Aorta (tissue), 5 donors: ENCODE data around the gene CAVIN4. TPM values are rescaled to one million over a fixed set of nuclear protein-coding genes. Genes with fewer than 3 reads are reported as not detected.

ENCODE experiments used
- ATAC-seq: fragments of 200-7000 bp; cut with Tn5 transposase; one replicate; pipeline ENCODE4 v1.9.1; 2022; ENCODE audit warnings: moderate library complexity; ENCODE audit not compliant: low FRiP score
- DNase-seq, 2 donors: peaks; one replicate each; pipeline ENCODE4 v3.0.0-alpha.2; 2020
- H3K27ac ChIP-seq, 2 donors: one replicate each; pipeline ENCODE4 v1.5.1; 2013; ENCODE audit warnings: low read length in 2 of 2, mild to moderate bottlenecking in 2 of 2, moderate library complexity in 2 of 2, control low read depth in 1 of 2, inconsistent platforms in 1 of 2, low read depth in 1 of 2
- H3K27me3 ChIP-seq, 2 donors: one replicate each; pipeline ENCODE4 v1.6.1; 2013; ENCODE audit warnings: control low read depth in 1 of 2, low read length in 1 of 2, mild to moderate bottlenecking in 1 of 2, moderate library complexity in 1 of 2; ENCODE audit not compliant: insufficient read depth in 2 of 2, control insufficient read depth in 1 of 2
- H3K36me3 ChIP-seq, 2 donors: one replicate each; pipeline ENCODE4 v1.6.1; 2013; ENCODE audit warnings: control low read depth in 1 of 2, low read length in 1 of 2, mild to moderate bottlenecking in 1 of 2; ENCODE audit not compliant: insufficient read depth in 2 of 2, control insufficient read depth in 1 of 2
- H3K4me1 ChIP-seq, 2 donors: one replicate each; pipeline ENCODE4 v1.6.1; 2013; ENCODE audit warnings: low read length in 2 of 2, control low read depth in 1 of 2, mild to moderate bottlenecking in 1 of 2, moderate library complexity in 1 of 2; ENCODE audit not compliant: insufficient read depth in 2 of 2, control insufficient read depth in 1 of 2
- H3K4me3 ChIP-seq, 2 donors: one replicate each; pipeline ENCODE4 v1.5.1; 2013; ENCODE audit warnings: low read length in 2 of 2, control low read depth in 1 of 2, mild to moderate bottlenecking in 1 of 2
- H3K9me3 ChIP-seq: one replicate; pipeline ENCODE4 v1.6.1; 2013; ENCODE audit warnings: mild to moderate bottlenecking, low read length; ENCODE audit not compliant: control insufficient read depth
- WGBS, 2 donors: extraction: QIAGEN DNeasy Blood & Tissue Kit; methylation state at CpG; one replicate each; pipeline ENCODE4 v1.1.7; 2013; 5-methylcytosine and 5-hydroxymethylcytosine counted together
- intact Hi-C, 2 donors: fragments of 100-400 bp; cut with DNase I; formaldehyde crosslinking; loops; one replicate each; pipeline versions ENCODE4 v1.14.2 to v1.15.0; 2022
- polyA plus RNA-seq, 2 donors: library from polyadenylated mRNA; stranded (reverse); fragments of 200-250 nt; gene quantifications; one replicate each; pipeline ENCODE4 v1.2.3, GENCODE V29; 2013
- total RNA-seq, 2 donors: library from RNA; stranded (reverse); fragmentation: NEBNext Ultra II Directional; extraction: Animal tissue kit (Norgen Biotek cat#: 25700); gene quantifications; one replicate each; pipeline ENCODE4 v1.2.1, GENCODE V29; 2021
- donor health status: healthy with polysubstance abuse.
- donor health status: Bipolar disorder and iron deficiency.
- donor health status: DM: no; HTN: no; CAD: no.
- donor health status: DM: no; HTN: no; CAD: no.
- donor health status: DM: yes; HTN: yes; CAD: no.

The CAVIN4 gene
- total and polyA plus RNA-seq, 4 donors, result 0.41 to 1.3 (median 0.80) TPM

DNA sequence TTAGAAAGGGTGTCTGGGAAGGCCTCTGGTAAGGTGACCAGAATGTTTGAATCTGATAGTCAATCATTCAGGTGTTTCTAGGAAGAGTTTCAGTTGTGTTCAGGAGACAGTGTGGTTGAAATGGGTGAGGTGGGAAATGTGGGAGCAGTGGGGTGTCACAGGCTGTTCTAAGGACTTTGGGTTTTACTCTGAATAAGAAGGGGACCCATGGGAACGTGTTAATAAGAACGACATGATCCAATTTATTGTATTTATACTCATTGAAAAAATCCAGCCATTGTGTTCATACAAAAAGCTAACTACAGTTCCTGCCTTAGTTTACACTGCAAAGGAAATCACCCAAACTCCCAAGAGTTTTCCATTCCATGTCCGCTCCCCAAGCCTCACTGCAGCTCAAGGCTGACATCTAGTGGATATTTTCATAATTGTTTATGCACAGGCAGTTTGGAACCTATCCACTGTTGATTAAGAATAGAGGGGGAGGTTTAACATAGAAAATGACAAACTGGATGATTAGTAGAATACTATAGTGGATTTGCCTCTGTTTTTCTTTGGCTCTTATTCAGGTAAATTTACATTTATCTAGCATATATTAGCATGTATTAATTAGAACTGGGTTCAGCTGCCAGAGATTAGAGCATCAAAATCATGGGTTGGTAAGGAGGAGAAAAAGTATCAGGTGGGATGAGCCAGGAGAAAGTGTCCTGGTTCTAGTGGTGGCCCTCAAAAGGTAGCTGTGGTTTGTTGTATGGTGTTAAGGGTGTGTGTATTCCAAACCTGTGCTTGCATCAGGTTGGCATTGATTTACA lies 17.7 kb downstream of the CAVIN4 start:
- DNase-seq, result no peak
- no peaks in the 10 kb centered on the region for H3K36me3 ChIP-seq
- H3K4me3 ChIP-seq, result no peak overlapping the region
- intact Hi-C loops, result loop anchor here (5.0 to 10.0 kb wide), 5 partner anchors 161 to 271 kb away; partner anchors contain the start of genes TEX10 (in 2 of the 2) and MSANTD3 (in 1 of the 2)
- no peaks in the 10 kb centered on the region for H3K9me3 ChIP-seq
- H3K27me3 ChIP-seq, result no peaks in the 10 kb centered on the region
- WGBS, 2 donors, result 15 to 20% methylated on average over 3 of the region's 3 CpGs
- peak; percentile 71 for ATAC-seq
- H3K27ac ChIP-seq, result no peak overlapping the region
- no peaks in the 10 kb centered on the region for H3K4me1 ChIP-seq

DNA sequence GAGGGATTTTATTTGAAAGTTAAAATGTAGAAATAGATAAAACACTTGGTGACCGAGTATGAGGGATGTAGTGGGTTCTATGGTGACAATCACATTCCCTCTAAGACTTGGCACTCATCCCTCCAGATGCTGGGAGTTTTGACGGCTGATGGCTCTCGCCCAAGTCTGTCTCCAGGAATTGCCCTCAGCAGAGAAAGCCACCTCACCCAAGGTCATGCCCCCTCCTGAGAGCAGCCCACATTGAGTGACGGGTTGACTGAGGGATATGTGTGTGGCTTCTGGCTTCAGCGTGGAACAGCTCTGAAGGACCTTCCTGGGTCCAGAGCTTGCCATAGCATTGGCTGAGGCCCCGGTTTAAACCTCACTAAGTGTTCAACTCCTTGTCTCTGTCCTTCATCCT lies 19.4 kb downstream of the CAVIN4 start:
- ATAC-seq (no peak), DNase-seq (no peak)
- H3K4me3 ChIP-seq, result no peak overlapping the region
- intact Hi-C loops, result loop anchor here (5.0 to 10.0 kb wide), 5 partner anchors 162 to 272 kb away; partner anchors contain the start of genes TEX10 (in 2 of the 2) and MSANTD3 (in 1 of the 2)
- no peaks in the 10 kb centered on the region for H3K9me3 ChIP-seq
- no peaks in the 10 kb centered on the region for H3K4me1 ChIP-seq
- no peaks in the 10 kb centered on the region for H3K27me3 ChIP-seq
- no peak overlapping the region for H3K27ac ChIP-seq
- 21 to 25% methylated on average over 6 of the region's 6 CpGs for WGBS, 2 donors
- no peaks in the 10 kb centered on the region for H3K36me3 ChIP-seq

DNA sequence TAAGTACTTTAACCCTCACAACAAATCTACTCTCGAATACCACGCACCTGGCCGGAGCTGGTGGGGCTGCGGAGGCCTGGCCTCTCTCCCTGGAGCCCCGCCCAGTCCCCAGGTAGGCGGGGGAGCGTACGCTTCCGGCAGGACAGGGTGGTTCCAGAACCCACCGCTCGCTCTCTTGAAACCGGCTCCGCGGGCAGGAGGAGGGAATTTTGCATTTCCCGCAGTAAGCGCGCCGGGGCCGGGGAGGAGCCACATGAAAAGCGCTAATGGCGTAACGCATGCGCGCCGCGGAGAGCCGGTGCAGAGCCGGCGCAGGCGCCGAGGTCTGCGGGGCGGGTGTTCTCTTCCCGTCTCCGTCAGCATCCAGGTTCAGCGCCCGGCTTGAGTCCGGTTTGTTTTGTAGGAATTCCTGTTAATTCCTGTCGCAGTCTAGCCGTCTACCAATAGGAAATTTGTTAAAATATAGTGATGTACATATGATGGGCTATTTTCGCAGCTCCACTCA lies 20.8 kb downstream of the CAVIN4 start:
- Histone ChIP-seq H3K27ac (no peak overlapping the region), H3K36me3 (no peaks in the 10 kb centered on the region), H3K27me3 (no peaks in the 10 kb centered on the region), H3K9me3 (no peaks in the 10 kb centered on the region), H3K4me3 (peak overlapping the region; percentile 14 to 55), H3K4me1 (no peaks in the 10 kb centered on the region)
- 1% methylated on average over 41 of the region's 41 CpGs for WGBS, 2 donors
- DNase-seq (peak; percentile 88 to 95), ATAC-seq (peak; percentile 90)
- intact Hi-C loops, result loop anchor here (5.0 to 10.0 kb wide), 5 partner anchors 164 to 274 kb away; partner anchors contain the start of genes TEX10 (in 2 of the 2) and MSANTD3 (in 1 of the 2)

DNA sequence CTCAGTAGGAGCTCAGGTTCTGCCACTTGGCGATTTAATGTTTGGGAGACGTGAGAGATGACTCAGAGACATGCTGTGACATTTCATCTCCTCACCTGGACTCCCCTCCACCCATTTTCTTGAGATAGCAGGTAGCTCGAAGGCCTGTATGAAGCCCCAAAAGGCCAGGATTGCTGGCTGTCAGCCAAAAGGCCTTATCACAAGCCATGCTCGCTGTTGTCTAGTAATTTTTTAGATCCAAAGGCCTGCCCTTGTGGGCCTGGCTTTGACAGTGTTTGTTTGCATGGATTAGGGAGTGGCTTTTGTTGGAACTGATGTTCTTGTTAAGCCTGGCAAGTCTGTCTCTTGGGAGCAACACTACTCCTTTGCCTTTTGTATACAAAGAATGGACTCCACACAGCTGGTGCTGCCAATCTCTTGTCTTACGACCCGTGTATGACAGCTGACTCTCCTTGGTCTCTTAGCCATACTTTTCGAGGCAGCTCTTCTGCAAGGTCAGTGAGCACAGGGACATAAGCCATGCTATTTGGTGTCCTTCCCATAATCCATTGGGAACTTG lies 22.7 kb downstream of the CAVIN4 start:
- no peak for DNase-seq
- 84 to 85% methylated on average over 7 of the region's 7 CpGs for WGBS, 2 donors
- Histone ChIP-seq H3K9me3 (no peaks in the 10 kb centered on the region), H3K27me3 (no peaks in the 10 kb centered on the region), H3K36me3 (no peaks in the 10 kb centered on the region), H3K4me1 (no peaks in the 10 kb centered on the region), H3K27ac (no peak overlapping the region), H3K4me3 (no peak overlapping the region)
- ATAC-seq, result no peak
- intact Hi-C loops, result loop anchor here (5.0 to 10.0 kb wide), 3 partner anchors 553 to 714 kb away; no protein-coding TSS in a partner anchor

DNA sequence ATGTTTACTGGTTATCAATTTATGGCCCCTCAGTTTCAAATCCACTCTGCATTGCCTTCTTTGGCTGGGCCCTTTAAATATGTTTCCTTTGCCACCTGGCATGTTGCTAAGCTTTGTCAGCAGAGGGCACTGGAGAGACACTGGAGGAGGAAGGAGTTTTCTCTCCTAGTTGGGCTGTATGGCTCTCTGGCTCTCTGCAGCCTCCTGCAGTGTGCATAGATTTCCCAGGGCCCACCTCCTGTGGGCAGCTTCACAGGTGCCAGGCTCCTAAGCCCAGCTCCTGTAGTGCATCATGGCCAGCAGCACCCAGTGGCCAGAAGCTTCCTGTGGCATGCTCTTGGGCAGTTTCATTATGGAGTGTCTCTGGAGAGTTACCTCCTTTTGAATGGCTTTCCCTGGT lies 23.3 kb downstream of the CAVIN4 start:
- no peak for DNase-seq
- intact Hi-C loops, result loop anchor here (5.0 to 10.0 kb wide), 3 partner anchors 554 to 714 kb away; no protein-coding TSS in a partner anchor
- H3K27ac ChIP-seq, result no peak overlapping the region
- no peak for ATAC-seq
- H3K36me3 ChIP-seq, result no peaks in the 10 kb centered on the region
- H3K4me1 ChIP-seq, result no peaks in the 10 kb centered on the region
- H3K4me3 ChIP-seq, result no peak overlapping the region
- no peaks in the 10 kb centered on the region for H3K9me3 ChIP-seq
- H3K27me3 ChIP-seq, result no peaks in the 10 kb centered on the region

DNA sequence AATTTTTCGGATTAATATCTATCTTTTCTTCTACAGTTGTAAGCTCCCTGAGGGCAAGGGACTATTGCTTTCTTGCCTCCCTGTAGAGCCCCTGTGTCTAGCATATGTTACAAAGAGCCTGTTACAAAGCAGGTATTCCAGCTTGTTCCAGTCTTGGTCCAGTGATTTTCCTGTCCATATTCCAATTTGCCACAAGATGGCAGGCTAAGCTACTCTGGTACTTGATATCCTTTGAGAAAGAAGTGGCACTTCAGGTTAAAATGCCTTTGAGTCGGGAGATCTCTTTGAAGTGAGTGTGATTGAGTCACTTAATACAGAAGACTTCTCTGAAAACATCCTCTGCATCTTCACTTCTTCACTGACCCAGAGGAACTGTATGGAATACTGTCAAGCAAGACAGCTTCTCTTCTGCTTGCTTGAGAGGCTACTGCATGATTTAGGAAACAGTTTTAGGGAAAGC lies 24.5 kb downstream of the CAVIN4 start:
- ATAC-seq, result no peak
- H3K27ac ChIP-seq, result no peak overlapping the region
- intact Hi-C loops, result loop anchor here (5.0 to 10.0 kb wide), 3 partner anchors 555 to 712 kb away; no protein-coding TSS in a partner anchor
- WGBS, 2 donors, result 34% methylated on average over 2 of the region's 2 CpGs
- H3K4me1 ChIP-seq, result no peaks in the 10 kb centered on the region
- no peak for DNase-seq
- no peaks in the 10 kb centered on the region for H3K27me3 ChIP-seq
- no peaks in the 10 kb centered on the region for H3K9me3 ChIP-seq
- H3K4me3 ChIP-seq, result no peak overlapping the region
- H3K36me3 ChIP-seq, result no peaks in the 10 kb centered on the region

DNA sequence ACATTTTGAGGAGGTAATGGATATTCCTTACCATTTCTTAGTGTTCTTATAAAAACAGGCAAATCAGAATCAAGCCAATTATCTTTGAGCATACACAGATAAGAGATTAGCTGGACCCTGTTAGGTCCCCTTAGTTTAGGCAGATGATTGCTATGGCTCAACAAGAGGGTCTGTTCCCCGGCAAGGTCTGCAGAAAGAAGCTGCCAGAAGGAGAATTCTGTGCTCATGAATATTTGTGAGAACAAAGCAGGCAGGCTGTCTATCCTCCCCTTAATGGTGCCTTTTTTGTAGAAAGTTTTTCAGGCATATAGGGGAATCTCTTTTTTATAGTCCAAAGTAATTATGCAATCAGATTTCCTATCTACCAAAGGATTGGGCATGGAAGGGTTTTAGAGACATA lies 27.5 kb downstream of the CAVIN4 start:
- ATAC-seq, result no peak
- no peak overlapping the region for H3K4me3 ChIP-seq
- H3K9me3 ChIP-seq, result peaks cover 2% of the 10 kb centered on the region
- H3K4me1 ChIP-seq, result no peaks in the 10 kb centered on the region
- no peaks in the 10 kb centered on the region for H3K36me3 ChIP-seq
- H3K27ac ChIP-seq, result no peak overlapping the region
- no peaks in the 10 kb centered on the region for H3K27me3 ChIP-seq
- WGBS, 2 donors, result 24 to 39% methylated on average over 1 of the region's 1 CpG
- intact Hi-C loops, result loop anchor here in 1 of 2 donors (10.0 kb wide), 1 partner anchor 709 kb away; no protein-coding TSS in a partner anchor
- no peak for DNase-seq

DNA sequence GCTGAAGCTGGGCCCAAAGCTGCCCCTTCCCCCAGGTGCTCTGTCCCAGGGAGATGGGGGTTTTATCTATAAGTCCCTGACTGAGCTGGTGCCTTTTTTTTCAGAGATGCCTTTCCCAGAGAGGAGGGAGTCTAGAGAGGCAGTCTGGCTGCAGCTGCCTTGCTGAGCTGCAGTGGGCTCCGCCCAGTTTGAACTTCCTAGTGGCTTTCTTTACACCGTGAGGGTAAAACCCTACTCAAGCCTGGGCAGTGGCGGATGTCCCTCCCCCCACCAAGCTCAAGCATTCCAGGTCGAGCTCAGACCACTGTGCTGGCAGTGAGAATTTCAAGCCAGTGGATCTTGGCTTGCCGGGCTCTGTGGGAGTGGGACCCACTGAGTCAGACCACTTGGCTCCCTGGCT lies 41.3 kb downstream of the CAVIN4 start:
- Histone ChIP-seq H3K4me1 (no peaks in the 10 kb centered on the region), H3K27me3 (no peaks in the 10 kb centered on the region), H3K27ac (no peak overlapping the region), H3K9me3 (no peaks in the 10 kb centered on the region), H3K36me3 (no peaks in the 10 kb centered on the region), H3K4me3 (no peak overlapping the region)
- DNase-seq (no peak), ATAC-seq (no peak)
- 62 to 68% methylated on average over 5 of the region's 5 CpGs for WGBS, 2 donors
- intact Hi-C loops, result no loop called here
